Activated CD8-positive, alpha-beta memory T cell treated with anti-CD3 and anti-CD28 coated beads, Interleukin-2, amount 50 U/mL, for 48 hours (primary cell): ENCODE results near the gene PXMP4.

ENCODE experiments used
- DNase-seq: peaks from one replicate; pipeline ENCODE4 v3.0.0-alpha.2; 2020

PXMP4 gene

DNA sequence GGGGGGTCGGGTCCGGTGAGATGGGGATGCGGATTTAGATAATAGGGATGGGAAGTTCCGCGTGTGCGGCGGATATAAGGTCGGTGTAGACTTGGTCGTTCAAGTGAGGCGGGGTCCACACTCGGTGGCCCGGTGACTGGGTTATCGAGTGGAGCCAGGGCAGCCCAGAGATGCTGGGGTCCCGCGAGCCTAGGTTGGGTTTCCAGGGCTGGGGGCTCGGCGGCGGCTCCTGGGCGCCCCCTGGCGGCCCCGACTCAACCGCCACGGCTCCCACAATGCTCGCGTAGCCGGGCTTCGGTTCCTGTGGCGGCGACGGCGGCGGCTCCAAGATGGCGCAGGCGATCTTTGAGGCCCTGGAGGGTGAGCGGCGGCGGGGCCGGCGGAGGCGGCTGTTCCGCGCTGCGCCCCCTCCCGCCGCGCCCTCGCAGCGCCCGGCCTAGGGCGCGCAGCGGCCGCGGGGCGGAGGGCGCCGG lies 11.6 kb upstream of the PXMP4 start, which contains the start of gene ZNF341:
TSS of gene ZNF341 (plus strand) at position 304 of the 473 bp plus-strand sequence. CDS start at position 330, 26 bp downstream.
- peak; percentile 96 for DNase-seq

DNA sequence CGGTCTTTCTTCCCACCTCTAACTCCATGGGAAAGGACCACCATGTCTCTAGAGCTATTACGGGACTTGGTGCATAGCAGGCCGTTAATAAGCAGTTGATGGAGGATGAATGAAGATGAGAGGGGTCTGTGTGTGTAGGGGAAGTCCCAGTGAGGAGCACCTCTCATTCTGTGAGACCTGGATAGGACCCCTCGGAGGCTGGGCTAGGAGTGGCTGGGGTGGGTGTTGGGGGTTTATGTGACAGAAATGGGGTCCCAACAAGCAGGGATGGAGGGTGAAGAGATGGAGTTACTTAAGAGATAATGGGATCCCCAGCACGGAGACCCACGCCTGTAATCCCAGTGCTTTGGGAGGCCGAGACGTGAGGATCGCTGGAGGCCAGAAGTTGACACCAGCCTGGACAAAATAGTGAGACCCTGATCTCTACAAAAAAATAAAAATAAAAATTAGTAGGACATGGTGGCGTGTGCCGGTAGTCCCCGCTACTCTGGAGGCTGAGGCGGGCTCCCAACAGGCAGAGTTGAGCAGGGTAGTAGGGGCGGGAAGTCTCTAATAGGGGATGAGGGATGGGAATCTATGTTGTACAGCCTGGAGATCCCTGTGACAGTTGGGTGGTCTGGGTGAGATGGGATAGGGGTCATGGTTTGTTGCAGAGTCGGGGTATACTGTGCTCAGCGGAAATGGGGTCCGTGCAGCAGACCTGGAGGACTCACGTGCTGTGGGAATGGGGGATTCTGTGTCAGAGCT lies 11.0 kb upstream of the PXMP4 start:
- DNase-seq, result no peak

DNA sequence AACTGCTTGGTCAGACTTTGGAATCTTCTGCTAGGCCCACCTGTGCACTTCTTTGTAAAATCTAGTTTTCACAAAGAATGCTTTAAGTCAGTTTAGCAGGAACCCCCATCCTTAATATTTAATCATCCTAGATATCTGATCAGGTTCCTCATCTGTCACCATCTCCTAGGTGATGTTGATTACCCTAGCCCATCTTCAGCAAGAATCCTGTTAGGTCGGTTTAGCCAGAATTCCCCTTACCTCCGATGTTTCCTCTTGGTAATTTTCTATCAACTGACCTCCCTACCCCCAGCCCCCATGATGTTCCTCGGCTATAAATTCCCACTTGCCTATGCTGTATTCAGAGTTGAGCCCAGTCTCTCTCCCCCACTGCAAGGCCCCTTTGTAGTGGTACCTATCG lies 9.0 kb upstream of the PXMP4 start:
- DNase-seq, result no peak

DNA sequence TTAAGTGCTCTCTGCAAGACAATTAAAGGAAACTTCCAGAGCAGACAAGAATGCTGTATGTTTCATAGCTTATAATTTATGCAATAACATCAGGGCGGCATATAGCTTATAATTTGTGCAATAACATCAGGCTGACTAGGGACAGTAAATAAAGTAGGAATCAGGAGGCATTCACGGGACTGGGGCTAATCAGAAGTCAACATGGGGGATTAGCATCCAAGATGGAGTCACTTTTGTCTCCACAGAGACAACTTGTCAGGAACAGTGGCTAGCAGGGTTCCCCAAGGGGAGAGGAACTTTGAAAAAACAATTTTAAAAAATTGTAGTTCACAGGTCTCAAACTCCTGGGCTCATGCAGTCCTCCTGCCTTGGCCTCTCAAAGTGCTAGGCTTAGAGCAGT lies 8.4 kb upstream of the PXMP4 start:
- DNase-seq, result no peak

DNA sequence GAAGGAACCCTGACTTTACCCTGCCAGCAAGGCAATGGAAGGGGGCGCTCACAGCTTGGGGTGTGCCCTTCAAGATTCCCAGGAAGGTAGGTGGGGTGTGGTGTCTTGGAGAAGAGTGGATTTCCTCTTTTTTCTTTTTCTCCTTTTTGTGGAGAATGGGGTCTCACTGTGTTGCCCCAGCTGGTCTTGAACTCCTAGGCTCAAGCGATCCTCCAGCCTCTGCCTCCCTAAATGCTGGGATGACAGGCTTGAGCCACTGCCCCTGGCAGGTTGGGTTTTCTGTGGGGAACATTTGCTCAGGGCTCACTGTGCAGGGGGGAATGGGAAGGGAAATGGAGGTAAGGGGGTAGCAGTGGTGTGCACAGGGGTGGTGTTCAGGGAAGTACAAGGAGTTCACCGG lies 7.7 kb upstream of the PXMP4 start:
- no peak for DNase-seq

DNA sequence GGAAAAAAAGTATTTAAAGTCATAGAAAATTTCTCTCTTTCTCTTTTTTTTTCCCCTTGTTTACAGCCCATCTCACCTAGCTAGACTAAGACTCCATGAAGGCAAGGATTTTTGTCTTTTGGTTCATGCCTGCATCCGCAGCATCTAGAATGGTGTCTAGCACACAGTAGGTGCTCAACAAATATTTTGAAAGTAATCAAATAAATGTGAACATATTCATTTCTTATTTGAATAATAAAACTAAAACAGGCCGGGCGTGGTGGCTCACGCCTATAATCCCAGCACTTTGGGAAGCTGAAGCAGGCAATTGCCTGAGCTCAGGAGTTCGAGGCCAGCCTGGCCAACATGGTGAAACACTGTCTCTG lies 7.0 kb upstream of the PXMP4 start:
- DNase-seq, result no peak

DNA sequence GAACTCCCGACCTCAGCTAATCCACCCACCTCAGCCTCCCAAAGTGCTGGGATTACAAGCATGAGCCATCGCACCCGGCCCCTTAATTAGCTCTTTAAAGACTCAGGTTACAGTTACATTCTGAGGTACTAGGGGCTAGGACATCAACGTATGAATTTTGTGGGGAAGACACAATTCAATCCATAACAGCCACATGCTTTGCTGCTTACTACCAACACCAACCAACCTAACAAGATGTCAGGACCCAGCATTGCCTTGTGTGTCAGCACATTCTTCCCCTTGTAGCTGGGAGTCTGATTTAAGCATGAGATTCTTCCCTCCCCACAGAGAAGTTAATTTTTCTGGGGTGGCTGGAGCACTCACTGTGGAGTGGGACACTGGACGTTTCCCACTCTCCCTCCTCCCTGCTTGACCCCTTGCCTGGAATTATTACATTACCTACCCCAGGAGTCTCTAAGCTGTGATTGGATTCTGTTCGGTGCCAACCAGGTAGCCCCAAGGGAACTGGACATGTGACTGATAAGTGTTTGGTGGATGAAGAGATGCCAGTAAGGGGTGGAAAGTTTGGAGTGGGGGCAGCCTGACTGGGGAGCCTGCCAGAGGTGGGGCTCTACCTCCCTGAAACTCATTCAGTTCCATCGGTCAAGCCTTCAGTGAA lies 5.6 kb upstream of the PXMP4 start:
- no peak for DNase-seq

DNA sequence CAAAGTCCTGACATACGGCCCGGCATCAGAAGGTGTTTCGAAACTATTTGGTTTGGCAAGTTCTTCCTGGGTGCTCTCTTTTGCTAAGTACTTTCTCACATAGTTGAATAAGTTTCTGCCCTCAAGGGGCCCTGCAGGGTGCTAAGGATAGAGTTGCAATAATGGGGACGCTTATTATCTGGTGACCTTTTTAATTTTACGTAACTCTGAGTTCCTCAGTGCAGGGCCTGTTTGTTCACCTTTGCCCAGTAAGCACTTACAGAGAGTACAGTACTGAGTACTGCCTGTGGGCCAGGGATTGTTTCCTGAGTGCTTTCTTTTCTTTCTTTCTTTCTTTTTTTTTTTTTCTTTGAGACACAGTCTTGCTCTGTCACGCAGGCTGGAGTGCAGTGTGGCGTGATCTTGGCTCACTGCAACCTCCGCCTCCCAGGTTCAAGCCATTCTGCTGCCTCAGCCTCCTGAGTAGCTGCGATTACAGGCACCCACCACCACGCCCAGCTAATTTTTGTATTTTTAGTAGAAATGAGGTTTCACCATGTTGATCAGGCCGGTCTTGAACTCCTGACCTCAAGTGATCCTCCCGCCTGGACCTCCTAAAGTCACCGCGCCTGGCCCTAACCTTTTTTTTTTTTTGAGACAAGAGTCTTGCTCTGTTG lies 4.5 kb upstream of the PXMP4 start:
- DNase-seq, result no peak

DNA sequence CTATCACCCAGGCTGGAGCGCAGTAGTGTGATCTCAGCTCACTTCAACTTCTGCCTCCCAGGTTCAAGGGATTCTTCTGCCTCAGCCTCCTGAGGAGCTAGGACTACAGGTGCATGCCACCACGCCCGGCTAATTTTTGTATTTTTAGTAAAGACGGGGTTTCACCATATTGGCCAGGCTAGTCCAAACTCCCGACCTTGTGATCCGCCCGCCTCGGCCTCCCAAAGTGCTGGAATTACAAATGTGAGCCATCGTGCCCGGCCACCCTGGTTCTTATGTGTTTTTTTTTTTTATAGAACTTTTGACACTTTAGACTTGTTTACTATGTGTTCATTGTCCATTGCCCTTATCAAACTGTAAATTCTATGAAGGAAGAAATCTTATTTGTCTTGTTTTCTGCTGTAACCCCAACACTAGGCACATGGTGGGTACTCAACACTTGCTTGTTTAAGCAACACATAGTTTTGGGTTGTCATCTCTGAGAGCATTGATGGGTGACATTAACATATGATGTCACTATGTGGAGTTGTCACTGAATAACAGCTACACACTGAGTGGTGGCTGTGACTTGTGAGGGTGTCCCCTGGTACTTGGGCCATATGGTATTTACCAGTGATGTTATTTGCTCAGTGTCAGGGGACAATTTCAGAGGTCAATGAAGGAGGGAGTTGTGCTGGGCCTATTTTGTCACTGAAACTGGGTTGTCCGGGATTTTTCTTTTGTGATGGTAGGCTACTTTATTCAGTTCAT lies 1.5 kb upstream of the PXMP4 start:
- DNase-seq, result no peak

DNA sequence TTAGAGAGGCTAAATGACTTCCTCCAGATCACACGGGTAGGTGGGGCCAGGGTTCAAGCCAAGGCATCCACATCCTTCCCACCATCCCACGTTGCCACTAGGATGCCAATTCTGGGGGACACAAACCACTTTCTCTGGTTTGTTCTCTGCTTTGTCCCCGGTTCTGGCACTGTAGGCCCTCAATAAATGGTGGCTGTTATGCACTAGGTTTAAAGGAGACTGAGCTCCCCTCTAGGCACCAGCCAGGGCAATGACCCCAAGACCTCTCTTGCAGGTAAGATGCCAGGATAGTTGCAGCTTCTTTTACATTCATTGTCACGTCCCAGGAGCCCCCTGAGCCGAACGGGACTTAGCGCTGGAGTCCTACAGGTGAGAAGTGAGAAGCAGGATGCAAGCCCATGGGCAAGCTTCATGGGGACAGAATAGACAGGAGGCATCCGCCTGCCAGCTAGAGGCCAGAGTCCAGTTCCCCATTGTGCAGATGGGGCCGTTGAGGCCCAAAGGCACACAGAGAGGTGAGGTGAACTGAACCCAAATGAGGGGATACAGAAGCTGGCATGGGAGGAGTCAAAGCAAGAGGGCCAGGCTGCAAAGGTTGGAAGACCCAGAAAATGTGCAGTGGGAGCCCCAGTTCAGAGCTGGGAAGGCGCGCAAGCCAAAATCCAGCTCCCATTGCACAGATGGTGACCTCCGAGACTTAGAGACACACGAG lies 677 bp downstream of the PXMP4 start:
- DNase-seq, result no peak

DNA sequence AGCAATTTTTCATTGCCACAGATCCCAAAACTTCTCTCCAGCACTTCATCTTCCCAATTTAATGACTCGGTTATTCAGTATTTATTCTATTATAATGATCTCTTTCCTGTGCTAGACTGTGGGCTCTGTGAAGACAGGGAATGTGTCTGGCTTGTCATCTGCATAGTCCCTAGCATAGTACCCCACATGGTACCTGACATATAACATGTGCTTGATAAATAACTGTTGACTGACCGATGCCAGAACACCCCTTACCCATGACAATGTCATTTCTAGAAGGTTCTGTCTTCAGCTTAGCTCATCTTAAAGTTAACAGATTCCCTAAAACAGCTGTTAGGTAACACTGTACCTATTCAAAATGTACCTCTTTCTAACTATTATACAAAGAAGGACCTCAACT lies 3.6 kb downstream of the PXMP4 start:
- no peak for DNase-seq

DNA sequence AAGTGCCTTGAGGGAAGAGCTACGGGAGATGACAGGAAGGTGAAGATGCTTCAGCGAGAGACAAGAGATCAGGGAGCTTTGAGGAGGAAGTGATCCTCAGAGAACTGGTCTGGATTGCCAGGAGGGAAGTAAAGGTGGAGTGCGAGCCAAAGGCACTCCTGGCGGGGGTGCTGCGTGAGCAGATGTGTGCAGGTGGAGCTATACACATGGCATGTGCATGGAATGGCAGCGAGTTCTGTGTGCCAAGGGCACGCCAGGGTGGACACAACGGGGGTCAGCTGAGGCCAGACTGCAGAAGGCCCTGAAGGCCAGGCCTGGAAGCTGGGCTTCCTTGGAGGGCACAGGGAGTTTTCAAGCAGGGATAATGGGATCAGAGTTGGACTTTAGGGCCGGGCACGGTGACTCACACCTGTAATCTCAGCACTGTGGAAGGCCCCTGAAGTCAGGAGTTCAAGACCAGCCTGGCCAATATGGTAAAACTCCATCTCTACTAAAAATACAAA lies 6.2 kb downstream of the PXMP4 start:
- no peak for DNase-seq

DNA sequence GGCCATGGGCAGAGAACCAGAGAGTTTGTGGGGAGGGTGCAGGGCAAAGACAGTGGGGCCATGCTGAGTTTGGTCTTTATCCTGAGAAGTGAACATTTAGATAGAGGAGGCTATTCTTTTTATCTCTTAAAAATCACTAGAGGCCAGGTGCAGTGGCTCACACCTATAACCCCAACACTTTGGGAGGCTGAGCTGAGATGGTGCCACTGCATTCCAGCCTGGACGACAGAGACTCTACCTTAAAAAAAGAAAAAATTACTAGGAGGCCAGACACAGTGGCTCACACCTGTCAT lies 8.7 kb downstream of the PXMP4 start:
- no peak for DNase-seq

DNA sequence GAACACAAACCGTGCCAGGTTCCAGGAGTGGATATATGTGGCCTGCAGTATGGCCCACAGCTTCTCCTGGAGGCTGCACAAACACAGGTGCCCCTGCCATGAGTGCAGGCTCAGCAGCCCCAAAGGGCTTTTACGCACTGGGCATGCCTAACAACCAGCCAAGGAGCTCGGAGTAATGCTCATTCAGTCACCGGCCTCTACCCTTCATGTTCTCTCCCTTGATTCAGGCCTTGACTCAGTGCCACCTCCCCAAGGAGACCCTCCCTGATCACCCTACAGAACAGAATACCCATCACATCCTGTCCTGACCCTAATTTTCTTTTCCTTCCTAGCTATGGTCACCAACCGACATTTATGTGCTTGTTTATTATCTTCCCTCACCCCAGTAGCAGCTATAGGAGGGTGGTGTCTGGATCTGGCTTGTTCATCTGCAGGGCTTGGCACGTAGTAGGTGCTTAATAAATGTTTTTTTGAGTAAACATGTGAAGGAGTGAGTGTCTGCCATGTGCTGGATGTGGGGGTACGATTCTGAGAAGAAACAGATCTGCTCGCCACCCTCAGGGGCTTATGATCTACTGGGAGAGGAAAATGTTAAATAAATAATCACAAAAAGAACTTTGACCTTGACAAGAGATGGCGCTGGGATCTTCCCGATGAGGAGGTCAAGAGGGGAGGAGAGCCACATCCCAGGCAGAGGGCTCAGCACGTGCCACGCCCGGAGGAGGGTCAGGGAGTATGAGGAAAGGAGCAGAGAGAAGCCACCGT lies 9.2 kb downstream of the PXMP4 start:
- no peak for DNase-seq

DNA sequence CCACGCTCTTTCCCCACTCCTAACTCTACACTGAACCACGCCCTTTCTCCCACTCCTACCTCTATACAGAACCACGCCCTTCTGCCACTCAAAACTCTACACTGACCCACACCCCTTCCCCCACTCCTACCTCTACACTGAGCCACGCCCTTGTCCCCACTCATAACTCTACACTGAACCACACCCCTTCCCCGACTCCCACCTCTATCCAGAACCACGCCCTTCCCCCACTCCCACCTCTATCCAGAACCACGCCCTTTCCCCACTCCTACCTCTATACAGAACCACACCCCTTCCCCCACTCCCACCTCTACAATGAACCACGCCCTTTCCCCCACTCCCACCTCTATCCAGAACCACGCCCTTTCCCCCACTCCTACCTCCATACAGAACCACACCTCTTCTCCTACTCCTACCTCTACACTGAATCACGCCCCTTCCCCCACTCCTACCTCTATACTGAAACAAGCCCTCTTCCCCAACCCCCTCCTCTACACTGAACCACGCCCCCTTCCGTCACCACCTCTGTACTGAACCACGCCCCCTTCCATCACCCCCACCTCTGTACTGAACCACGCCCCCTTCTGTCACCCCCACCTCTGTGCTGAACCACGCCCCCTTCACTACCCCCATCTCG lies 10.1 kb downstream of the PXMP4 start:
- DNase-seq, result no peak

DNA sequence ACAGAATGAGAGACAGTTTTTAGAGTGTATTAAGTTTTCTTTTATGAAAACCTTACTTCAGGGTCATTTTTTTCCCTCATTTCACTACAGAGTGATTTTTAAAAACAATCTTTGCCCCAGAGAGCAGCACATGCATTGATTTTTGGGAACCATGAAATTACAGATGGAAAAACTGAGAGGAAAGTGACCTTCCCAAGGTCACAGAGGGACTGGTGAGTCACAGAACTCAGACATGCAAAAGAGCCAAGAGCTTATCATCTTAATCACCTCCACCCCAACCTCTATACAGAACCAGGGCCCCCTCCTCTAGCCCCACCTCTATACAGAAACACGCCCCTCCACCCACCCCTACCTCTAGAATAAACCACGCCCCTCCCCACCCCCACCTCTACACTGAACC lies 10.7 kb downstream of the PXMP4 start:
- no peak for DNase-seq

DNA sequence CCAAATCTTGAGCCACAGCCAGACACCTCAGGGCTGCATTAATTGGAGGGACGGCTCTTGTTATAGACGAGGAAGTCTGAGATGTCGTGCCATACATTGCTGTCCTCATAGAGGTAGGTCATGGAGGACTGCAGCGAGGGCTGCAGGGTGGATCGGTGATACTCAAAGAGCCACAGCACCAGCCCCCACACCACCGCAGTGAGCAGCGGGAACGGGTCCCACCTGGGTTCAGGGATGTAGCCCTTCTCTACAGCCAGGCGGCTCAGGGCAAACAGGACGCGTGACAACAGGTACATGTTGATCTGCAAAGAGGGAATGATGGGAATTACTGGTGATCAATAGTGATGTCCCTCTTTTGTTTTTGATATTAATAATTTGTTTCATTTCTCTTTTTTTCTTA lies 12.4 kb downstream of the PXMP4 start:
- DNase-seq, result no peak

DNA sequence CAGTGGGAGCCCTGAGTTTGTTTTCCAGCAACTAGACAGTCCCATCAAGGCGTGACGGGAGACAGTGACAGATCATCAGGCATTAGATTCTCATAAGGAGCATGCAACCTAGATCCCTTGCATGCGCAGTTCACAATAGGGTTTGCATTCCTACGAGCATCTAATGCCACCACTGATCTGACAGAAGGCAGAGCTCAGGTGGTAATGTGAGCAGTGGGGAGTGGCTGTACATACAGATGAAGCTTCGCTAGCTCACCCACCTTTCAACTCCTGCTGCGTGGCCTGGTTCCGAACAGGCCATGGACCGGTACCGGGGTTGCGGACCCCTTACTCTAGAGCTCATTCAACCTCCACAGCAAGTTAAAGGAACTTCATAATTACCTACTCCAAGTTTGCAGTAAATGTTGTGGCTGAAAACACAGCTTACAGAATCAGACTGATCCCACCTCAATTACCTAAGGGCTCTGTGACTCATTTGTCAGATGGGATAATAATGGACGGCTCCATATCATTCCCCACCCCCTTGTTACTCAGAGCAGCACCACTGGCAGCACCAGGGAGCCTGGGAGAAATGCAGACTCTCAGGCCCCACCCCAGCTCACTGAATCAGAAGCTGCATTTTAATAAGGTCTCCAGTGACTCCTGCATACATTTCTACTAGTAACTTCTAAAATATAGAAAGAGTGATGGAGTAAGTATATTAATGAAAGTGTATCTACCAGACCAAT lies 15.7 kb downstream of the PXMP4 start:
- DNase-seq, result no peak

DNA sequence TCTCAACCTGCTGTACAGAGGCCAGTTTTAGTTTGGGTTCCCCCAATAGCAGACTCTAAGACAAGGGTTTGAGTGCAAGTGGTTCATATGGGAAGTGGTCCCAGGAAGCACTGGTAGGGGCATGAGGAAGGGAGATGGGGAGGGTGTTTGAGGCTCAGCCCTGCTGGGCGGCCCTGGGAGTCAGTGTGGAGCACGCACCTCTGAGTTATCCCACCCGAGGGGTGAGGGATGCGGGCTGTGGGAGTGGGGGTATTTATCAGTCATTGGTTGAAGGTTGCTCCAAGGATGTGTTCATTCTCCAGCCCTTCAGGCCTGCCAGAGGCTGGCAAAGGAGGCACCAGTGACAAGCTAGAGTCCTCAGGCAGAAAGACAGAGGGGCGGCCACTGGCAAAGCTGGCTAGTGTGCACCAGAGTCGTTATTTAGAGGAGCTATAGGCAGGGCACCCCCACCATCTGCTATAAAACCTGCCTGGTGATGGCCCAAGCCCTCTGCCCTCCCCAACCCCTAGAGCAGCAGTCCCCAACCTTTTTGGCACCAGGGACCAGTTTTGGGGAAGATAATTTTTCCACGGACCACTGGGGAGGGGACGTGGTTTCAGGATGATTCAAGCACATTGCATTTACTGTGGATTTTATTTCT lies 16.5 kb downstream of the PXMP4 start:
- DNase-seq, result no peak

DNA sequence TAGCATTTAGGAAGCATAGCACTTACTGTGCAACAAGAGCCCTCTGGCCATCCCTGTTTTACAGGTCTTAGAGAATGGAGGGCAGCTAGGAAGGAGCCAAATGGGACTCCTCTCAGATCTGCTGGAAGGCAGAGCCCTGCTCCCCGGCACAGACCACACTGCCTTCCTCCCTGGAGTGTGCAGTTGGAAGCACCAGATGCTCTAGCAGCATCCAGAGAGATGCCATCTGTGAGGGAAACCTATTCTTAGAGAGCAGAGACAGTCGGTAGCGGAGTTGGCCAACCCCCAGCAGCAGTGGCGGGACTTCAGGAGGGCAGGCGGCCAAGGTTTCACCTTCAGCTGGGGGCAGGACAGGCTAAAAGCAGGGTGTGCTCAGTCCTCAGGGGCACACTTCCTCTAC lies 17.2 kb downstream of the PXMP4 start:
- DNase-seq, result no peak
